ENCODE measurements around the gene DUSP9. TPM values are rescaled to one million over a fixed set of nuclear protein-coding genes. Genes with fewer than 3 reads are reported as not detected.
"Not testable (repeated sequence)": the region's sequence is repeated elsewhere in the genome, so short reads cannot be mapped to it uniquely, and the experiment has no call there.

Gene DUSP9
- total RNA-seq, 6 experiments from 2014 or later = 0.33 to 3.9 (median 0.69) TPM

- ATAC-seq (no peak), DNase-seq (peak in 2 of 3 donors; percentile 15 to 48)
- intact Hi-C loops (cut with DNase I) = no loop called here
- H3K27ac ChIP-seq = no peak overlapping the region
- H3K4me1 ChIP-seq = no peaks in the 10 kb centered on the region
- TF ChIP-seq CTCF (IDR thresholded peaks at IDR 0.05) = no peak
- no peaks in the 10 kb centered on the region for H3K36me3 ChIP-seq
- no peaks in the 10 kb centered on the region for H3K27me3 ChIP-seq
- no peaks in the 10 kb centered on the region for H3K9me3 ChIP-seq
- no peak overlapping the region for H3K4me3 ChIP-seq
- WGBS (ENCODE audit: insufficient coverage, low coverage, low lambda C conversion rate, missing lambda C conversion rate) = 70% methylated on average over 2 of the region's 19 CpGs
These were observed 42.9 kb downstream of the DUSP9 start for GRCh38 chrX:153689654-153690465.

GRCh38 chrX:153690466-153690865, 43.5 kb downstream of the DUSP9 start:
- DNase-seq (no peak), ATAC-seq (no peak)
- no peaks in the 10 kb centered on the region for H3K9me3 ChIP-seq
- no peaks in the 10 kb centered on the region for H3K27me3 ChIP-seq
- TF ChIP-seq POLR2A (IDR thresholded peaks at IDR 0.05) (no peak), CTCF (IDR thresholded peaks at IDR 0.05) (no peak)
- 55% methylated on average over 2 of the region's 14 CpGs for WGBS (ENCODE audit: insufficient coverage, low coverage, low lambda C conversion rate, missing lambda C conversion rate)
- intact Hi-C loops (cut with DNase I) = no loop called here
- no peak overlapping the region for H3K27ac ChIP-seq
- no peaks in the 10 kb centered on the region for H3K4me1 ChIP-seq
- no peaks in the 10 kb centered on the region for H3K36me3 ChIP-seq
- no peak overlapping the region for H3K4me3 ChIP-seq

GRCh38 chrX:153691032-153691827, 44.2 kb downstream of the DUSP9 start:
- H3K36me3 ChIP-seq; H3K4me3 ChIP-seq; H3K27ac ChIP-seq; DNase-seq; H3K9me3 ChIP-seq; intact Hi-C loops (cut with DNase I); H3K27me3 ChIP-seq; H3K4me1 ChIP-seq; ATAC-seq: not testable (repeated sequence)
- 84% methylated on average over 8 of the region's 21 CpGs for WGBS (ENCODE audit: insufficient coverage, low coverage, low lambda C conversion rate, missing lambda C conversion rate)

- no peak for TF ChIP-seq CTCF (IDR thresholded peaks at IDR 0.05)
- TF ChIP-seq POLR2A (IDR thresholded peaks at IDR 0.05) = no peak
- Histone ChIP-seq H3K4me3 (no peak overlapping the region), H3K36me3 (no peaks in the 10 kb centered on the region), H3K4me1 (no peaks in the 10 kb centered on the region), H3K27me3 (no peaks in the 10 kb centered on the region), H3K27ac (no peak overlapping the region), H3K9me3 (no peaks in the 10 kb centered on the region)
- DNase-seq (no peak), ATAC-seq (no peak)
- 0% methylated on average over 1 of the region's 4 CpGs for WGBS (ENCODE audit: insufficient coverage, low coverage, low lambda C conversion rate, missing lambda C conversion rate)
- intact Hi-C loops (cut with DNase I) = no loop called here
These were observed 45.0 kb downstream of the DUSP9 start for GRCh38 chrX:153692003-153692402.

- no peak for ATAC-seq
- no peak overlapping the region for H3K4me3 ChIP-seq
- TF ChIP-seq POLR2A (IDR thresholded peaks at IDR 0.05) (no peak), CTCF (IDR thresholded peaks at IDR 0.05) (no peak)
- no peaks in the 10 kb centered on the region for H3K9me3 ChIP-seq
- 39% methylated on average over 5 of the region's 24 CpGs for WGBS (ENCODE audit: insufficient coverage, low coverage, low lambda C conversion rate, missing lambda C conversion rate)
- no peak overlapping the region for H3K27ac ChIP-seq
- no peaks in the 10 kb centered on the region for H3K4me1 ChIP-seq
- no peak for DNase-seq
- no peaks in the 10 kb centered on the region for H3K27me3 ChIP-seq
- intact Hi-C loops (cut with DNase I) = no loop called here
- H3K36me3 ChIP-seq = no peaks in the 10 kb centered on the region
These were observed 45.7 kb downstream of the DUSP9 start for GRCh38 chrX:153692611-153693156.

All from right lobe of liver (tissue), 6 donors.